K562 (cell line): ENCODE results near the gene ARID3B. TPM values are rescaled to one million over a fixed set of nuclear protein-coding genes. Genes with fewer than 3 reads are reported as not detected.

Source experiments
- ATAC-seq: fragments of 200-7000 bp; cut with Tn5 transposase; 3 replicates; pipeline ENCODE4 v1.9.1; 2020; ENCODE audit warnings: moderate library complexity
- BruUV-seq: library from RNA; stranded (reverse); fragments of 400-500 nt; replicated peaks from 2 replicates; lab custom pipeline; 2021; lab: Mats Ljungman, UMichigan
- CTCF ChIA-PET: fragments of 300-600 bp; formaldehyde crosslinking; extraction: SDS; loops from one replicate; lab custom pipeline; 2021; ENCODE audit warnings: low intra/inter-chr PET ratio; lab: Yijun Ruan, JAX
- POLR2A ChIA-PET: fragments of 300-600, 350-650 bp; sonication (Branson Sonifier 250); formaldehyde crosslinking; extraction: SDS; loops from one replicate; lab custom pipeline; 2021; ENCODE audit warnings: antibody characterized with exemption, inconsistent platforms; lab: Yijun Ruan, JAX
- DNase-seq, 4 experiments: peaks; one replicate each; pipeline versions ENCODE4 v3.0.0 to v3.0.0-alpha.2; 2011 to 2018; ENCODE audit warnings: low spot score in 3 of 4, mixed read lengths in 3 of 4; ENCODE audit errors: extremely low read depth in 1 of 4
- FAIRE-seq: peaks from 2 replicates; lab custom pipeline; 2011; peaks lifted over from hg19 to GRCh38; lab: Jason Lieb, UNC
- H2AFZ ChIP-seq: 2 replicates; pipeline ENCODE4 v1.6.0; 2011; ENCODE audit warnings: low read depth, low read length, control low read depth, inconsistent platforms
- H3K27ac ChIP-seq: fragments of 200-600 bp; 3 replicates; pipeline ENCODE4 v1.8.0; 2011; ENCODE audit warnings: low read depth, mild to moderate bottlenecking, control low read depth, inconsistent platforms, low read length, moderate library complexity, mixed read lengths; ENCODE audit errors: extremely low read depth
- H3K27me3 ChIP-seq, 2 experiments: fragments of 300-600 bp in 1 of 2; 2 replicates in 1 of 2; 3 replicates in 1 of 2; pipeline versions ENCODE4 v1.6.0 to v1.8.0; 2011; ENCODE audit warnings: inconsistent platforms in 2 of 2, low read length in 2 of 2, mild to moderate bottlenecking in 1 of 2, mixed read lengths in 1 of 2, moderate library complexity in 1 of 2; ENCODE audit not compliant: control insufficient read depth in 2 of 2, insufficient read depth in 2 of 2
- H3K36me3 ChIP-seq: fragments of 300-600 bp; 3 replicates; pipeline ENCODE4 v1.8.0; 2011; ENCODE audit warnings: mild to moderate bottlenecking, low read length, inconsistent platforms; ENCODE audit not compliant: control insufficient read depth, insufficient read depth
- H3K4me1 ChIP-seq, 2 experiments: fragments of 200-600 bp in 1 of 2; replicated peaks in 1 of 2; 2 replicates in 1 of 2; 3 replicates in 1 of 2; pipeline versions ENCODE4 v1.5.1 to v1.8.0; 2011; ENCODE audit warnings: inconsistent platforms in 2 of 2, low read length in 2 of 2, mild to moderate bottlenecking in 1 of 2, mixed read lengths in 1 of 2, moderate library complexity in 1 of 2; ENCODE audit not compliant: control insufficient read depth in 2 of 2, insufficient read depth in 2 of 2
- H3K4me2 ChIP-seq: 2 replicates; pipeline ENCODE4 v1.6.1; 2011; ENCODE audit warnings: low read length, control low read depth, inconsistent platforms, mixed read lengths; ENCODE audit not compliant: insufficient read depth
- H3K4me3 ChIP-seq: fragments of 200-600 bp; sonication (generic), shearing (Covaris generic); 2 replicates; pipeline ENCODE4 v1.5.1; 2016; ENCODE audit warnings: control low read depth, inconsistent platforms
- H3K79me2 ChIP-seq: fragments of 200-600 bp; 3 replicates; pipeline ENCODE4 v1.8.0; 2011; ENCODE audit warnings: low read length, inconsistent platforms; ENCODE audit not compliant: control insufficient read depth, insufficient read depth
- H3K9ac ChIP-seq, 2 experiments: 2 replicates each; pipeline versions ENCODE4 v1.6.0 to v1.6.1; 2011; ENCODE audit warnings: low read depth in 2 of 2, low read length in 2 of 2, control low read depth in 1 of 2, inconsistent platforms in 1 of 2, mild to moderate bottlenecking in 1 of 2, mixed read lengths in 1 of 2; ENCODE audit not compliant: insufficient read depth in 1 of 2
- H3K9me1 ChIP-seq: one replicate; pipeline ENCODE4 v1.6.0; 2011; ENCODE audit warnings: inconsistent platforms, mild to moderate bottlenecking, low read length, moderate library complexity; ENCODE audit not compliant: control insufficient read depth, insufficient read depth
- H3K9me3 ChIP-seq: replicated peaks from 2 replicates; pipeline ENCODE4 v1.5.1; 2011; ENCODE audit warnings: low read depth, low read length, inconsistent platforms; ENCODE audit not compliant: control insufficient read depth, insufficient read depth
- H4K20me1 ChIP-seq: replicated peaks from 2 replicates; pipeline ENCODE4 v1.6.1; 2011; ENCODE audit warnings: low read length, inconsistent platforms, mixed read lengths; ENCODE audit not compliant: control insufficient read depth, insufficient read depth
- CCNT2 ChIP-seq: IDR thresholded peaks from 2 replicates; pipeline ENCODE4 v1.6.1; 2011; ENCODE audit warnings: borderline replicate concordance, low read depth, mild to moderate bottlenecking, moderate library complexity, mixed read lengths, low read length; ENCODE audit not compliant: insufficient read length; ENCODE audit errors: extremely low read depth
- ELF2 ChIP-seq: fragments of 250-450 bp; sonication (Bioruptor Pico); IDR thresholded peaks from 2 replicates; pipeline ENCODE4 v1.5.0; 2021; ENCODE audit warnings: mild to moderate bottlenecking
- ILK ChIP-seq: fragments of 450-650 bp; IDR thresholded peaks from 2 replicates; pipeline ENCODE4 v1.6.1; 2016; ENCODE audit warnings: missing genetic modification characterization, low read depth, mild to moderate bottlenecking, missing compliant biosample characterization, moderate library complexity, borderline replicate concordance
- LCOR ChIP-seq: sonication (generic); formaldehyde crosslinking; IDR thresholded peaks from 2 replicates; pipeline ENCODE4 v1.8.0; 2022; ENCODE audit warnings: mild to moderate bottlenecking, missing genetic modification reagents
- MCM7 ChIP-seq, 2 experiments: fragments of 450-650 bp; IDR thresholded peaks; 2 replicates each; pipeline ENCODE4 v1.6.1; 2016 to 2018
- RBM34 ChIP-seq: fragments of 200-400 bp; formaldehyde crosslinking; IDR thresholded peaks from 2 replicates; pipeline ENCODE4 v1.6.1; 2018; ENCODE audit warnings: low read length, borderline replicate concordance; ENCODE audit not compliant: insufficient read depth
- SAFB ChIP-seq: fragments of 200-400 bp; formaldehyde crosslinking; IDR thresholded peaks from 2 replicates; pipeline ENCODE4 v1.6.1; 2017; ENCODE audit warnings: low read depth, low read length, borderline replicate concordance
- SREBF2 ChIP-seq: sonication (generic); formaldehyde crosslinking; IDR thresholded peaks from 2 replicates; pipeline ENCODE4 v1.4.0; 2020; ENCODE audit warnings: mild to moderate bottlenecking, missing genetic modification reagents
- TAF15 ChIP-seq: fragments of 200-400 bp; formaldehyde crosslinking; IDR thresholded peaks from 2 replicates; pipeline ENCODE4 v1.6.1; 2017; ENCODE audit warnings: mild to moderate bottlenecking, low read depth, low read length, moderate library complexity
- ZFP1 ChIP-seq: fragments of 450-650 bp; formaldehyde crosslinking; IDR thresholded peaks from 2 replicates; pipeline ENCODE4 v1.4.0; 2020; ENCODE audit warnings: mild to moderate bottlenecking, mixed read lengths
- ZNF785 ChIP-seq: fragments of 250-450 bp; sonication (Bioruptor Pico); IDR thresholded peaks from 2 replicates; pipeline ENCODE4 v1.4.0; 2020; ENCODE audit warnings: mild to moderate bottlenecking
- ZSCAN32 ChIP-seq: fragments of 450-650 bp; formaldehyde crosslinking; IDR thresholded peaks from 2 replicates; pipeline ENCODE4 v1.4.0; 2020; ENCODE audit warnings: mild to moderate bottlenecking, moderate library complexity
- WGBS: fragments of 100-300 bp; shearing (Covaris generic); methylation state at CpG from one replicate; pipeline ENCODE4 v1.1.6; 2016; ENCODE audit warnings: low coverage, mixed read lengths; ENCODE audit not compliant: insufficient coverage; ENCODE audit errors: missing lambda C conversion rate; 5-methylcytosine and 5-hydroxymethylcytosine counted together
- in situ Hi-C: fragments of 300-500 bp; cut with MboI; formaldehyde crosslinking; loops from 4 replicates; pipeline ENCODE4 v1.15.0; 2018; ENCODE audit warnings: inconsistent platforms, mixed read lengths
- intact Hi-C: fragments of 100-400 bp; cut with micrococcal nuclease; formaldehyde crosslinking; loops from 2 replicates; pipeline ENCODE4 v1.14.2; 2022
- polyA plus RNA-seq, 8 experiments: library from polyadenylated mRNA; depleted of rRNA in 4 of 8; stranded (reverse) in 5 of 8; unstranded in 3 of 8; fragments of >200 nt; fragmentation: Nextera tagmentation in 2 of 8; fragmentation: Illumina TruSeq in 1 of 8; extraction: Ambion mirVana in 2 of 8; extraction: Trizol in 1 of 8; gene quantifications; 2 replicates each; pipeline versions ENCODE4 v1.2.1 to v1.2.3, GENCODE V29; 2011 to 2014; ENCODE audit warnings: inconsistent platforms in 1 of 8, missing spikeins in 1 of 8
- total RNA-seq, 7 experiments: library from RNA; depleted of rRNA in 6 of 7; stranded (reverse); fragments of >200 nt in 6 of 7; fragmentation: Illumina TruSeq in 2 of 7; extraction: Trizol in 2 of 7; gene quantifications; 2 replicates each; pipeline versions ENCODE4 v1.2.1 to v1.2.3, GENCODE V29; 2011 to 2021; ENCODE audit warnings: low replicate concordance in 1 of 7
- TF ChIP-seq, protein P1 (sequence below): sonication (generic); IDR thresholded peaks from 2 replicates; pipeline ENCODE4 v1.6.1; 2016
- TF ChIP-seq, protein P2 (sequence below), 2 experiments: IDR thresholded peaks; 2 replicates each; pipeline ENCODE4 v1.6.1; 2011; ENCODE audit warnings: borderline replicate concordance in 1 of 2, control low read depth in 1 of 2, low read depth in 1 of 2, low read length in 1 of 2, mild to moderate bottlenecking in 1 of 2, mixed read lengths in 1 of 2, moderate library complexity in 1 of 2; ENCODE audit not compliant: insufficient read depth in 1 of 2, insufficient read length in 1 of 2, poor library complexity in 1 of 2, severe bottlenecking in 1 of 2; ENCODE audit errors: extremely low read depth in 1 of 2
- TF ChIP-seq, protein P3 (sequence below), 2 experiments: fragments of 250-450 bp in 1 of 2; fragments of 450-650 bp in 1 of 2; sonication (Bioruptor Pico) in 1 of 2; IDR thresholded peaks; 2 replicates each; pipeline versions ENCODE4 v1.6.1 to v1.8.0; 2016 to 2021; ENCODE audit warnings: mild to moderate bottlenecking in 2 of 2, moderate library complexity in 2 of 2, missing compliant biosample characterization in 1 of 2, missing genetic modification characterization in 1 of 2

The ARID3B gene
- total and polyA plus RNA-seq, 9 of the 15 experiments (the other 6 are each of a cell fraction or from before 2014, with no cell fraction given), result 0.32 to 15.1 (median 7.1) TPM

DNA sequence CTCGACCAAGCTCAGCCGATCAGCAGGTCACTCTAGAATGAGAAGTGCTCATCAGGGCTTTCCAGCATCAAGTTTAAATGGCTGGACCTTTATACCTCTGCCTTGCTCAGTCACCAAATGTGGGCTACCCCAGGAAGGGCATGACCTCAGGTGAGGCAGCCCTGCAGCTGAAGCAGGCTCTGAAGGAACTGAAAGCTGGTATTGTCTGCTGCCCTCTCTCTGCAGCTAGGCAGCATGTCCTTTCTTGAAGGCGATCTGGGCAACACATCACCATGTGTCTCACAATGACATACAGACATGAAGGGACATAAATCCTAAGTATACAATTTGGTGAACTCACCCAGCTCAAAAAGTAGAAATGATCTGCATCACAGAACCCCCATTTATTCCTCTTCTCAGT lies 38.7 kb upstream of the ARID3B start:
- ChIA-PET CTCF (no interaction called here), POLR2A (interaction anchor here (0.5 to 1.0 kb wide), 2 partner anchors 9 to 74 kb away, joined by 3 to 5 read pairs; no protein-coding TSS in a partner anchor)
- no peak overlapping the region for H3K4me2 ChIP-seq
- H3K4me1 ChIP-seq, result no peaks in the 10 kb centered on the region; a peak in 1 of 5 replicates
- no peaks in the 10 kb centered on the region for H3K9me3 ChIP-seq
- no TSS peak for BruUV-seq
- H2AFZ ChIP-seq, result no peak overlapping the region
- H3K9me1 ChIP-seq, result no peaks in the 10 kb centered on the region
- H3K79me2 ChIP-seq, result no peaks in the 10 kb centered on the region
- no peaks in the 10 kb centered on the region for H3K27me3 ChIP-seq
- H4K20me1 ChIP-seq, result no peaks in the 10 kb centered on the region
- DNase-seq (no peak), ATAC-seq (no peak), FAIRE-seq (no peak)
- H3K27ac ChIP-seq, result no peak overlapping the region
- intact Hi-C loops (no loop called here), in situ Hi-C loops (no loop called here)
- H3K36me3 ChIP-seq, result 0 out of 3 replicates have a peak, but pooled peaks cover 4% of the 10 kb centered on the region
- TF ChIP-seq SAFB (no peak), LCOR (CRISPR knock-in tag) (no peak), ILK (tag) (no peak), MCM7 (IDR thresholded peaks at IDR 0.05) (no peak), TAF15 (no peak), SREBF2 (CRISPR knock-in tag) (no peak), ELF2 (no peak), RBM34 (no peak), ZNF785 (CRISPR knock-in tag) (no peak), ZSCAN32 (CRISPR knock-in tag) (no peak), CCNT2 (no peak), ZFP1 (CRISPR knock-in tag) (no peak)
- TF ChIP-seq, protein P1, sequence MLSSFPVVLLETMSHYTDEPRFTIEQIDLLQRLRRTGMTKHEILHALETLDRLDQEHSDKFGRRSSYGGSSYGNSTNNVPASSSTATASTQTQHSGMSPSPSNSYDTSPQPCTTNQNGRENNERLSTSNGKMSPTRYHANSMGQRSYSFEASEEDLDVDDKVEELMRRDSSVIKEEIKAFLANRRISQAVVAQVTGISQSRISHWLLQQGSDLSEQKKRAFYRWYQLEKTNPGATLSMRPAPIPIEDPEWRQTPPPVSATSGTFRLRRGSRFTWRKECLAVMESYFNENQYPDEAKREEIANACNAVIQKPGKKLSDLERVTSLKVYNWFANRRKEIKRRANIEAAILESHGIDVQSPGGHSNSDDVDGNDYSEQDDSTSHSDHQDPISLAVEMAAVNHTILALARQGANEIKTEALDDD, result no peak
- TF ChIP-seq, protein P2, sequence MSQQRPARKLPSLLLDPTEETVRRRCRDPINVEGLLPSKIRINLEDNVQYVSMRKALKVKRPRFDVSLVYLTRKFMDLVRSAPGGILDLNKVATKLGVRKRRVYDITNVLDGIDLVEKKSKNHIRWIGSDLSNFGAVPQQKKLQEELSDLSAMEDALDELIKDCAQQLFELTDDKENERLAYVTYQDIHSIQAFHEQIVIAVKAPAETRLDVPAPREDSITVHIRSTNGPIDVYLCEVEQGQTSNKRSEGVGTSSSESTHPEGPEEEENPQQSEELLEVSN (IDR thresholded peaks at IDR 0.05; ENCODE audit: borderline replicate concordance in 1 of 2, extremely low read depth in 1 of 2, insufficient read depth in 1 of 2, insufficient read length in 1 of 2, low read depth in 1 of 2, low read length in 1 of 2, poor library complexity in 1 of 2, severe bottlenecking in 1 of 2), result no peak
- TF ChIP-seq, protein P3, sequence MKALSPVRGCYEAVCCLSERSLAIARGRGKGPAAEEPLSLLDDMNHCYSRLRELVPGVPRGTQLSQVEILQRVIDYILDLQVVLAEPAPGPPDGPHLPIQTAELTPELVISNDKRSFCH (CRISPR knock-in tag; IDR thresholded peaks at IDR 0.05), result no peak
- TF ChIP-seq, protein P3 (tag; IDR thresholded peaks at IDR 0.05), result no peak
- WGBS, result 29% methylated on average over 3 of the region's 3 CpGs
- H3K4me3 ChIP-seq, result no peak overlapping the region
- H3K9ac ChIP-seq, result no peak overlapping the region
